ENCODE results near the gene PMM2.

PMM2 gene

DNA sequence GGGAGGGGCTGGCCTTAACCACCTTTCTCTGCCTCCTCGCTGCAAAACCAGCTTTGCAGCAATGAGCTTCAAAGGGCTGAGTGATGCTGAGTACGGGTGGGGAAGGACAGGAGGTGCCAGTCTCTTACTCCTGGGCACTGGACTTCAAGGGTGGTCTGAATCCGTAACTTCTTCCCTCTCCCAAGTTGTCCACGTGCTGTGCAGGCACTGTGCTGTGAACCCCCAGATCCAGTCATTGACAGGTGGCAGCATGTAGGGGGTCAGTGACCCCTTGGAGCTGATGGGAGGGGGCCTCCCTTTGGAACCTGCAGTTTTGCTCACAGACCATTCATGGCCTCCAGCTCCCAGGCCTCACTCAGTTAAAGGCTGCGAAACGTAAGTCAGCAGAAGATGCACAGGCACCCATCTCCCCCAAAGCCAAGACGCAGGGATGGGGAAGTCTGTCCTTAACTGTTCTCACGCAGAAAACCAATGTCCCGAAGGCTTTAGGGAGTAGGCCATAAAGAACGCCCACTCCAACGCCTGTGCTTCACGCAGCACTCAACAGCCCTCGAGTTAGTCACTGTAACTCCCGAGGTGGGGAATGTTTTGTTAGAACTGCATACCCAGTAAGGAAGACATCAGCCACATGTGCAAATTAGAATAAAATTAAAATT, 92.4 kb downstream of the PMM2 start:
- no peak for DNase-seq

DNA sequence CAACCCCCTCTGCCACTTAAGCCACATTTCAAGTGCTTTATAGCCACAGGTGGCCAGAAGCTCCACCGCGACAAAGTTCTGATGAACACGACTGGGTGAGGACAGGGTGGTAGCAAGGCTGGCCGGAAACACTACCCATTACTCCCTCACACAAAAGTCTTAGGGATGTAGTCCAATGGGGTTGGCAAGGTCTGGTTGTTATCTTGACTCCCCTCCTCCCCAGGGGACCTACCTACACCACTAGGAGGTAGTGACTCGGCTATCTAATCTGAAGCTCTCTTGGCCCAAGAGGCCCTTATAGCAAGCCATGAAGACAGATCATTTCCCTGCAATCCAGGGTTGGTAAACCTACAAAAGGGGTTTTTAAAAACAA, 92.9 kb downstream of the PMM2 start:
- DNase-seq = no peak

DNA sequence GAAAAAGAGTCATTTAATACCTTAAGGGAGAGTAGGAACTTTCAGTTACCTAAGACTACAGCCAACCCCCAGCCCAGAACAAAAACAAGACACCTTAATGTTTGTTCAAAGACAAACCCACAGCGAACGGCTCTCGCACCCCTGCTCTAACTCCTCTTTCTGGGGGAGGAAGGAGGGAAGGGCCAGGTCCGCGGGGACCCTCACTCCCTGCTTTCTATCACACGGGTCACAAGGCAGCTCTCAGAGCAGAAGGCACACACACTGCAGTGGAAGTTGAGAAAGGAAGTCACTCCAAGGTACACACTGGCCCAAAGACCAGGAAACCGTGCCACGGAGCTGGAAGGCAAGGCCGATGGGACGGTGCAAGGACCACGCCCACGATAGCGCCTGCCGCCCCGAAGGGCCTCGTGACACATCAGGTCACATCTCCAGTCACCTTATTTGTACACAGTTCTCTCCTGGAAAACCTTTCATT, 94.5 kb downstream of the PMM2 start:
- DNase-seq = peak in 1 of 2 experiments; percentile 37

DNA sequence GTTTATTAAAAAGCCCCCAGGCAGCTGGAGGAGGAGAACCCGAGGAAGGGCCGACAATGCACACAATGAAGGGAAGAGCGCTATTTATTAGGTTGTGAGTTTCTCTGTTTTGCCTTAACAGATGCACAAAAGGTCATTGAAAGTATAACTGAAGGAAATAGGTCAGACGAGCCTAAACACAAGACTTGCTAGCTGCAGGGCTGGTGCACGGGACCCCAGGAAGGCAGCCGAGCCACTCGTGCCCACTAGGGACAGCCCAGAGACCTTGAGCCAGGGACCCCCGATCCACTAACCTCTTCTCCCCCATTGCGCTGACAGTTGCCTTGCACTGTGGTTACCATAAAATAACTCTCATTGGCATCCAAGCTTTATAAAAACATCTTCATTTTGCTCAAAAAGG, 95.8 kb downstream of the PMM2 start:
- DNase-seq = no peak

DNA sequence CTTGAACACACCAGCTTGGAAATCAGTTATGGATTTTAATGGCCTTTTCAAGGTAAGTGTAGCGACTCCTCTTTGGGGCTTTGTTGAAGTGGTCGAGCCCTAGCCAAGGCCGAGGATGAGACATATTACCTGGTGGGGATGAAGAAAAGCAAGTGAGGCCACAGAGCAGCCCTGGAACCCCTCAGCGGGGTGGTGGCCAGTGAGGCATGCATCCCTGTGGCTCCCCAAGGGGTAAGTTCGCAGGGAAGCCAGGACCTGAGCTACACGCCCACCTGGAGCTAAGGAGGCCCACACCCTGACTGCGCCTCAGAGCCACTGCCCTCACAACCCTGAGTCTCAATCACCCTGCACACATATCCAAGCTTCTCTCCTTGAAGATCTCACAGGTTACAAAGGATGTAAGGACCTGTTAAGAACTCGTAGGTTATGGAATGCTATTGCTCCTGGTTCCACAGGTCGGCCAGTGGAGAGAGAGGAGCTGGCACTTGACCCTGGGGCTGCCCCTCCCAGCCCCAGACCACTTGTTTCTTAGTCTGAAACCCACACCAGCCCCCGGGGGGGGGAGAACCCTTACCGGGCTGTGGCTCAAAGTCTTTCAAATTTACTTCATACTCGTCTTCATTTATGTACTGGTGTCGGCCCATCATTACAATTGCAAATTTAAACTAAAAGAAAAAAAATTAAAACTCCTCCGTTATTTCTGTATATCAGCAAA, 96.5 kb downstream of the PMM2 start:
- no peak for DNase-seq

DNA sequence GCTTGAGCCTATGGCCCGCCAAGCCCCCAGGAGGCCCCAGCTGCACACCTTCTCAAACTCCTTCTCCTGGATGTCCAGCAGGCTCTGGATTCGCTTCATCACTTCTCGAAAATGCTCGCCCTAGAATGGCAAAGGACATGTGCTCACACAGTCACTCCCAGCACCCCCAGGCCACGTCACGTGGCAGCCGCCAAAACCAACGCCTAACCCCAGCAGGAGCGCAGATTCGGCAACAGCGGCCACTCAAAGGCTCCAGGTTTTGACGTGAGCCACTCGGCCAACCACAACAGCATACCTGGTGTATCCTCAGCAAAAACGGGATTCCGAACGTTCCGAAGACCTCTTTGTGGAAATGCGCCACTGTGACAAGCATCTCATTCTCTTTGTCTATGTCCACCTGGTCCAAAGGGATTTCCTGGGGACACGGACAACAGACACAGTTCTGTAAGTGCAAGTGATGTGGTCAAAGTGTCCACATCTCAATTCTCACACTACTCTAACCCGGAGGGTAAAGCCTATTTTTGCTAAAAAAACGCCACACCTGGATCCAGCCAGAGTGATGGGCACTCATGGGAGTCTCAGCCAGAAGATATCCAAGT, 97.2 kb downstream of the PMM2 start:
- no peak for DNase-seq

DNA sequence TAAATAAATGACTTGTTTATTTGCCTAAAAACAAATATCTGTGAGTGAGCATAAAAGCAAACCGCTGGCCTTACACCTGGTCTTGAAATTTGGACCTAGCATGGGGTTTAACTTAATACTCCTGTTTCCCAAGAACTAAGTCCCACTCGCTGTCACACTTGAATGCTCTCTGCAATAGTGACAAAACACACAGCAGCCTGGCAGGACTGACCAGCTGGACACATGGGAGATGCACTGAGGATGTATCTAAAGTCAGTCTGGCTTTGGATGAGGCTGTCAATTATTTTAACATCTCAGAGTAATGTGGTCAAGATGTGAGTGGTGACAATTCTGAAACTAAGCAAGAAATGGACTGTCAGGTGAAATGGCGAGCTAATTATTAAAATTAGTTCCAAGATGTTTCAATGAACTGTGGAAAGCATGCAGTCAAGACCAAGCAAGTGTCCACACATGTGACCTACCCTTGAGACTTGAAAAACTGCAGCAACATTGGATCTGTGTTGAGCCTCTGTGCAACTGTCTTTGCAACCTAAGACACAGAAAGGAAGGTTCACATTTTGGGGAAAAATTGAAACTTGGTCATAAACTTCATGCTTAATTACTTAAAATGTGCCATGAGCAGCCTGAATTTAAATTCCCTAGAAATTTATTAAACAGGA, 101.2 kb downstream of the PMM2 start:
- no peak for DNase-seq
